OCI-LY3 (cell line): ENCODE results near the gene ZNF438.

Source experiments
- H2AFZ ChIP-seq: fragments of 200-600, 300-600 bp; shearing (Covaris generic); 2 replicates; pipeline ENCODE4 v1.6.0; 2014; ENCODE audit warnings: antibody characterized with exemption, low read depth, low read length
- H3K27ac ChIP-seq: fragments of 200-600, 300-600 bp; sonication (generic); 2 replicates; pipeline ENCODE4 v1.5.1; 2014; ENCODE audit warnings: mild to moderate bottlenecking, low read length, moderate library complexity, mixed read lengths
- H3K27me3 ChIP-seq: fragments of 200-600, 300-600 bp; sonication (generic); 2 replicates; pipeline ENCODE4 v1.6.1; 2014; ENCODE audit warnings: low read depth, low read length, mixed read lengths
- H3K36me3 ChIP-seq: fragments of 200-600, 300-600 bp; sonication (generic); replicated peaks from 2 replicates; pipeline ENCODE3; 2014; ENCODE audit warnings: low read depth, low read length, mixed read lengths
- H3K4me1 ChIP-seq: fragments of 300-600, 200-600 bp; sonication (generic); 2 replicates; pipeline ENCODE4 v1.6.1; 2014; ENCODE audit warnings: low read length, mixed read lengths
- H3K4me2 ChIP-seq: fragments of 200-600, 300-600 bp; sonication (generic); 2 replicates; pipeline ENCODE4 v1.6.1; 2014; ENCODE audit warnings: low read length, mixed read lengths
- H3K4me3 ChIP-seq: fragments of 300-600, 200-600 bp; sonication (generic); 2 replicates; pipeline ENCODE4 v1.5.1; 2014; ENCODE audit warnings: antibody characterized with exemption, mild to moderate bottlenecking, low read length, moderate library complexity
- H3K79me2 ChIP-seq: fragments of 300-600, 200-600 bp; shearing (Covaris generic); 2 replicates; pipeline ENCODE4 v1.6.1; 2014; ENCODE audit warnings: mild to moderate bottlenecking, low read length, mixed read lengths
- H3K9ac ChIP-seq: fragments of 300-600, 200-600 bp; shearing (Covaris generic); 2 replicates; pipeline ENCODE4 v1.6.0; 2014; ENCODE audit warnings: mild to moderate bottlenecking, low read length, moderate library complexity
- H3K9me3 ChIP-seq: fragments of 200-600, 300-600 bp; shearing (Covaris generic); 2 replicates; pipeline ENCODE4 v1.6.1; 2014; ENCODE audit warnings: low read length, mixed read lengths; ENCODE audit not compliant: insufficient read depth
- H4K20me1 ChIP-seq: fragments of 200-600, 300-600 bp; sonication (generic); 2 replicates; pipeline ENCODE4 v1.6.1; 2016; ENCODE audit warnings: low read length, mixed read lengths; ENCODE audit not compliant: insufficient read depth
- CTCF ChIP-seq: fragments of 200-600, 300-600 bp; sonication (generic); IDR thresholded peaks from 2 replicates; pipeline ENCODE4 v1.5.1; 2014; ENCODE audit warnings: antibody characterized with exemption, low read length, low read depth
- EZH2phosphoT487 ChIP-seq: fragments of 200-600 bp; shearing (Covaris generic); IDR thresholded peaks from 2 replicates; pipeline ENCODE4 v1.6.1; 2018; ENCODE audit warnings: antibody characterized with exemption, mixed run types, low read depth

ZNF438 gene

DNA sequence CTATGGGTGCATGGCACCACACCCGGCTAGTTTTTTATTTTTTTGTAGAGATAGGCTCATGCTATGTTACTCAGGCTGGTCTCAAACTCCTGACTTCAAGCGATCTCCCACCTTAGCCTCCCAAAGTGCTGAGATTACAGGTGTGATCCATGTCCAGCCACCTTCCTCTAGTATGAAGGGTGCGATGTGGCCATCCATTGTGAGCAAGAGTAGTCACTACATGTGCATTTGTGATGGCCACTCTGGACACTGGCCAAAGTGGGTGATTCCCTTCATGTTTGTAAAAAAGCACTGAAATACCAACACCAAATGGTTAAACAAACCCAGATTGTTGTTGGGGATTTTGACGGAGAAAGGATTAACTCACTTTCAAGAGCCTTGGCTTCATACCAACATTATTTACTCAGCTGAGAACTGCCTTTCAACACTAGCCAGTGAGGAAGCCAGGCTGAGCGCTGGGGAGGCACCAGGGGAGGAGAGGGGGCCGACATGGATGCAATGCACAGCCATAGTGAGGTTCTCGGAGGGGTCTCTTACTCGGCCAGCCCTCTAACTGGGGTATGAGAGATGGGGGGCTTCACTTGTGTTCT lies 204.0 kb downstream of the ZNF438 start:
- Histone ChIP-seq H3K4me2 (no peak overlapping the region), H3K4me3 (no peak overlapping the region), H3K9ac (no peak overlapping the region), H3K4me1 (no peaks in the 10 kb centered on the region), H3K36me3 (no peaks in the 10 kb centered on the region), H2AFZ (no peak overlapping the region), H3K79me2 (no peaks in the 10 kb centered on the region), H3K27ac (no peak overlapping the region), H3K27me3 (no peaks in the 10 kb centered on the region), H4K20me1 (no peaks in the 10 kb centered on the region), H3K9me3 (no peaks in the 10 kb centered on the region)
- TF ChIP-seq EZH2phosphoT487, result no peak
- no peak for TF ChIP-seq CTCF

- H3K9me3 ChIP-seq, result no peaks in the 10 kb centered on the region
- no peak overlapping the region for H3K9ac ChIP-seq
- H3K79me2 ChIP-seq, result no peaks in the 10 kb centered on the region
- H2AFZ ChIP-seq, result no peak overlapping the region
- no peak overlapping the region for H3K4me3 ChIP-seq
- no peak overlapping the region for H3K27ac ChIP-seq
- H3K4me2 ChIP-seq, result no peak overlapping the region
- H3K27me3 ChIP-seq, result no peaks in the 10 kb centered on the region
- no peaks in the 10 kb centered on the region for H4K20me1 ChIP-seq
- H3K4me1 ChIP-seq, result no peaks in the 10 kb centered on the region
- no peaks in the 10 kb centered on the region for H3K36me3 ChIP-seq
- TF ChIP-seq CTCF (no peak), EZH2phosphoT487 (no peak)
These were observed 205.0 kb downstream of the ZNF438 start for GRCh38 chr10:30826679-30827078.

GRCh38 chr10:30825495-30825894 lies 206.2 kb downstream of the ZNF438 start:
- Histone ChIP-seq H3K4me1 (peaks cover 1% of the 10 kb centered on the region), H2AFZ (no peak overlapping the region), H3K79me2 (no peaks in the 10 kb centered on the region), H3K36me3 (no peaks in the 10 kb centered on the region), H3K27ac (no peak overlapping the region), H3K4me2 (no peak overlapping the region), H3K4me3 (no peak overlapping the region), H3K9ac (no peak overlapping the region), H3K27me3 (no peaks in the 10 kb centered on the region), H4K20me1 (no peaks in the 10 kb centered on the region), H3K9me3 (no peaks in the 10 kb centered on the region)
- TF ChIP-seq CTCF, result no peak
- no peak for TF ChIP-seq EZH2phosphoT487

GRCh38 chr10:30825022-30825421 lies 206.6 kb downstream of the ZNF438 start:
- no peaks in the 10 kb centered on the region for H3K79me2 ChIP-seq
- no peaks in the 10 kb centered on the region for H4K20me1 ChIP-seq
- TF ChIP-seq CTCF (no peak), EZH2phosphoT487 (no peak)
- H3K27me3 ChIP-seq, result no peaks in the 10 kb centered on the region
- H3K4me1 ChIP-seq, result peaks cover 6% of the 10 kb centered on the region
- H3K9me3 ChIP-seq, result no peaks in the 10 kb centered on the region
- no peak overlapping the region for H3K4me2 ChIP-seq
- H3K4me3 ChIP-seq, result no peak overlapping the region
- no peaks in the 10 kb centered on the region for H3K36me3 ChIP-seq
- H2AFZ ChIP-seq, result no peak overlapping the region
- no peak overlapping the region for H3K27ac ChIP-seq
- H3K9ac ChIP-seq, result no peak overlapping the region
